ENCODE data around the gene ST6GAL1. TPM values are rescaled to one million over a fixed set of nuclear protein-coding genes. Genes with fewer than 3 reads are reported as not detected.

ST6GAL1 gene
- total RNA-seq, 4 donors from 2014 or later: 24.7 to 58.1 (median 44.5) TPM

DNA sequence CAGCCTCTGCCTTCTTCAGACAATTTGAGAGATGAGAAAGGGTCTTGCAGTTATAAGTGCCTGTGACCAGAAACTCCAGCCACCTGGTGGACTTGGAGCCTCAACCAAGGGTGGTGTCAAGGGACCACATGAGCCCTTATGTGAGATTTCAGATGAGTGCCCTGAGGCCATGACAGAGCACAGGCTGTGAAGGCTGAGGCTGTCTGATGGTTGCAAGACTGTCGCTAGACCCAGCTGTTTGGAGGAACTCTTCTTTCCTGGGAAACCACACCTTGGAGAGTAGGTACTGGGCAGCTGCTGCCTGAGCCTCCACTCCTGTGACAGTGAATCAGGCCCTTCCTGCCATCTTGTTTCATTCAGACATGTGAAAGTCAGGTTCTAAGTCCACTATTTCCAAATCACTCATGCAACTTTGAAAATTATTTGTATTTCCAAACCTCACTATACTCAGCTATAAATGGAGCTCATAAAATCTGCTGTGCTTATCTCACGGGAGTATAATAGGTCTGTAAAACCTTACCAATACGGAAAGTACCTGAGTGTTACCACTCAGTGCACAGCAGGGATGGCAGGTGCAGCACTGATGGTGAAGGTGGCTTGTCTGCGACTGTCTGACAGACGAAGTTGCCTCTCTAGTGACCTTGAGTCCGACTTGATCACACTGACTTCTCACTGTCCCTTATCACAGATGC, 109.5 kb downstream of the ST6GAL1 start:
- Histone ChIP-seq H3K9me3 (peaks cover 0 to 8% (median 0%) of the 10 kb centered on the region in 4 donors), H3K27ac (no peak overlapping the region), H3K36me3 (peaks cover 0 to 34% (median 0%) of the 10 kb centered on the region in 3 donors), H3K27me3 (no peaks in the 10 kb centered on the region), H3K4me3 (no peak overlapping the region), H3K4me1 (peaks cover 0 to 34% (median 16%) of the 10 kb centered on the region in 4 donors)
- WGBS, 2 donors: 93% methylated on average over 6 of the region's 6 CpGs
- TF ChIP-seq POLR2A (IDR thresholded peaks at IDR 0.05): no peak
- TF ChIP-seq, protein P1, sequence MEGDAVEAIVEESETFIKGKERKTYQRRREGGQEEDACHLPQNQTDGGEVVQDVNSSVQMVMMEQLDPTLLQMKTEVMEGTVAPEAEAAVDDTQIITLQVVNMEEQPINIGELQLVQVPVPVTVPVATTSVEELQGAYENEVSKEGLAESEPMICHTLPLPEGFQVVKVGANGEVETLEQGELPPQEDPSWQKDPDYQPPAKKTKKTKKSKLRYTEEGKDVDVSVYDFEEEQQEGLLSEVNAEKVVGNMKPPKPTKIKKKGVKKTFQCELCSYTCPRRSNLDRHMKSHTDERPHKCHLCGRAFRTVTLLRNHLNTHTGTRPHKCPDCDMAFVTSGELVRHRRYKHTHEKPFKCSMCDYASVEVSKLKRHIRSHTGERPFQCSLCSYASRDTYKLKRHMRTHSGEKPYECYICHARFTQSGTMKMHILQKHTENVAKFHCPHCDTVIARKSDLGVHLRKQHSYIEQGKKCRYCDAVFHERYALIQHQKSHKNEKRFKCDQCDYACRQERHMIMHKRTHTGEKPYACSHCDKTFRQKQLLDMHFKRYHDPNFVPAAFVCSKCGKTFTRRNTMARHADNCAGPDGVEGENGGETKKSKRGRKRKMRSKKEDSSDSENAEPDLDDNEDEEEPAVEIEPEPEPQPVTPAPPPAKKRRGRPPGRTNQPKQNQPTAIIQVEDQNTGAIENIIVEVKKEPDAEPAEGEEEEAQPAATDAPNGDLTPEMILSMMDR (IDR thresholded peaks at IDR 0.05): no peak
- no peak for TF ChIP-seq EP300 (IDR thresholded peaks at IDR 0.05)
- DNase-seq (ENCODE audit: low spot score in 2 of 2): no peak

DNA sequence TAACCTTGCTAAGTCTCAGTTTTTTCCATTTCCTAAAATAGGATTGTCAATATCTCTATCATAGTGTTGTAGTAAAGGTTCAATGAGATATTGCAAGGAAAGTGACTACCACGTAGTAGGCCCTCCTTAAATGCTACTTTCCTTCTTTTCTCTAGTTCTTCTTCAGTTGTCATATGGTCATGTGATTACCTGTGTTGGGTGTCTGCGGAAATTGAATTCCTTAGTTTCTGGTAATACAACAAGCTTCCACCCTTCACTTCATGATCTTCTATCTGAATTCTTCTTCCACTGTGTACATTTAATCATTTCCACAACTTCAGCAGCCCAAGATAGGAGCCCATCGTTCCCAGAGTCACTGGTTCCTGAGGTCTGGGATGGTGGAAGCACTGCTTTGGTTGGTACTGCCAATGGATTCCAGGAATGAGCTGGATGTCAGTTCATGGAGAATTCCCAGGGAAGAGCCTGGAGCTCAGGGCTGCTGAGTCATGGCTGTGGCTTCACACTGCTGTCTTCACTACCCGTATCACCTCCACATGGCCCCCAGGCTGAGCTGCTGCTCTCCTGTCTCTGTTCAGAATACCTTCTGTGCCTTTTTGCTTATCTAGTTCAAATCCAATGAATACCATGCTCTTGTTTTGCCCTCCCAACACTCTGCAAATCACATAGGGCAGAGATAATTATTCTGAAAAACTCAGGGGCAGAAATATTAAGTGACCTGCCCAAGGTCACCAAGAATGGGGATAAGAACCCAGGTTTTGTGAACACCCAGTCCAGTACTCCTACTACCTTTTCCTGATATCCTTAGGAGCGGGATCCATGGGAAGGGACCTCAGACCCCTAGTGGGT, 110.4 kb downstream of the ST6GAL1 start:
- TF ChIP-seq EP300 (IDR thresholded peaks at IDR 0.05): no peak
- no peak for TF ChIP-seq POLR2A (IDR thresholded peaks at IDR 0.05)
- TF ChIP-seq, protein P1 (IDR thresholded peaks at IDR 0.05): no peak
- no peak for DNase-seq (ENCODE audit: low spot score in 2 of 2)
- WGBS, 2 donors: 81 to 94% methylated on average over 5 of the region's 5 CpGs
- Histone ChIP-seq H3K4me1 (peaks cover 0 to 37% (median 17%) of the 10 kb centered on the region in 4 donors), H3K9me3 (peaks cover 0 to 6% (median 0%) of the 10 kb centered on the region in 4 donors), H3K36me3 (peaks cover 0 to 34% (median 0%) of the 10 kb centered on the region in 3 donors), H3K4me3 (no peak overlapping the region), H3K27ac (peak overlapping the region in 3 of 4 donors; percentile 1 to 61 (median 26)), H3K27me3 (no peaks in the 10 kb centered on the region)

DNA sequence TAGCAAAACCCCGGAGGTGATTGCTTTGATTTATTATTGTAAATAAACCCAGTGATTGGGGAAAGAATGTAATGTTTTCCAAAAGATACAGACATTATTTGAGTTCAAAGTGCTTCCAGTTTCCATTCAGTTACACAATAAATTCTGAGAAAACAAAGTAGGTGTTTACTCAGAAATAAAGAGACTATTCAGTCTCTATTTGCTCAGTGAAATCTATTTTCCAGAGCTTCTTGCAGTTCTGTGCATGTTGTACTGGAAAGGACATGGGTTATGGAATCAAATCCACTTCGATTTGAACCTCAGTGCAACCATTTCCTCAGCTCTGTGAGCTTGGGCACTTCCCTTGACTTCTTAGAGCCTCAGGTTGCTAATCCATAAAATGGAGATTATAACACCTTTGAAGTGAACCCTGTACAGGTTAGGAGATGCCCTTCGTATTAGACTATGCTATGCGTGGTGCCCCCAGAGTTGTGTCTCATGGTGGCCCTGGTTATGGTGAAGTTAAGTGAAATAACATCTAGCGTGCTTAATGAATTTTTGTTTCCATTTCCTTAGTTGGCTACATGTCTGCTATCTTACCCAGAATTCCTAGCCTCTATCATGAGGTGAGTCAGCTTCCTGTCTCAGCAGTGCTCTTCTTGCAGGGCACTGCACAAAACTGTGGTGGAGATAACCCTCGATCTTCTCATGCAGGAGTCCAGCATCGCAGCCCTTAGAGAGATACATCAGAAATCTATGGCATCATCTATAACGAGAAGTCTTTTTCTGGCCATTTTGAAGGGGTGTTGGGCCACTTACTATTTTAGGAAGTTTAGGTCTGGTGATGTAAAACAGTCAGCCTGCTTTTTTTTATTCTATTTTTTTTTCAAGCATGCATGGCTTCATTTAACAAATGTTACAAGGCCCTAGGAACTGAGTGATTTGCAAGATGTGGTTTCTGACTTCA, 111.3 kb downstream of the ST6GAL1 start:
- Histone ChIP-seq H3K4me3 (no peak overlapping the region), H3K4me1 (peaks cover 0 to 37% (median 17%) of the 10 kb centered on the region in 4 donors), H3K36me3 (peaks cover 0 to 34% (median 0%) of the 10 kb centered on the region in 3 donors), H3K27me3 (no peaks in the 10 kb centered on the region), H3K9me3 (no peaks in the 10 kb centered on the region), H3K27ac (peak overlapping the region in 3 of 4 donors; percentile 1 to 61 (median 26))
- TF ChIP-seq POLR2A (IDR thresholded peaks at IDR 0.05) (no peak), EP300 (IDR thresholded peaks at IDR 0.05) (no peak)
- TF ChIP-seq, protein P1 (IDR thresholded peaks at IDR 0.05): no peak
- WGBS, 2 donors: 70 to 74% methylated on average over 8 of the region's 8 CpGs
- no peak for DNase-seq (ENCODE audit: low spot score in 2 of 2)

DNA sequence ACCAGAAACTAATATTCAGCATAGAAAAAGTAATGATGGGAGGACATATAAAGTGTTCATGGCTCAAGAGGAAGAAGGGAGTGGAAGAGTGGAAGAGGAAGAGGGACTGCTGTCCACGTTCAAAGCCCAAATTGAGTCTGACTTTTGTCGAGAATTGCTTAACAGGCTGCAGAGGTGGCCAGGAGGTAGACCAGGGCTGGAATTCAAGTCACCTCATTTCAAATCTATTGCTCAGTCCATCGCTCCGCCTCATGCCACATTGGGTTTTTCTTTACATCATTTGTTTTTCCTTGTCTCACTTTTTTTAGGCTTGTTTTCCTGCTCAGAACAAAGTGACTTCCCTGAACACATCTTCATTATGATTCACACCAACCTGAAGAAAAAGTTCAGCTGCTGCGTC, 112.0 kb downstream of the ST6GAL1 start:
- WGBS, 2 donors: 90 to 91% methylated on average over 5 of the region's 5 CpGs
- no peak for DNase-seq (ENCODE audit: low spot score in 2 of 2)
- no peaks in the 10 kb centered on the region for H3K9me3 ChIP-seq
- H3K4me3 ChIP-seq: no peak overlapping the region
- no peaks in the 10 kb centered on the region for H3K27me3 ChIP-seq
- H3K4me1 ChIP-seq: peaks cover 0 to 37% (median 17%) of the 10 kb centered on the region in 4 donors
- TF ChIP-seq, protein P1 (IDR thresholded peaks at IDR 0.05): no peak
- TF ChIP-seq POLR2A (IDR thresholded peaks at IDR 0.05): no peak
- TF ChIP-seq EP300 (IDR thresholded peaks at IDR 0.05): no peak
- peaks cover 0 to 34% (median 0%) of the 10 kb centered on the region in 3 donors for H3K36me3 ChIP-seq
- peak overlapping the region in 1 of 4 donors; percentile 61 for H3K27ac ChIP-seq
